ENCODE results near the gene MTMR12. TPM values are rescaled to one million over a fixed set of nuclear protein-coding genes. Genes with fewer than 3 reads are reported as not detected.
"Not testable (repeated sequence)": the region's sequence is repeated elsewhere in the genome, so short reads cannot be mapped to it uniquely, and the experiment has no call there.

Gene MTMR12
- total RNA-seq, 1 experiment from 2014 or later, result 44.5 TPM

- 0 out of 2 replicates have a peak, but pooled peaks cover 4% of the 10 kb centered on the region for H3K79me2 ChIP-seq (ENCODE audit: low read depth)
- no peak for DNase-seq
- H3K27ac ChIP-seq, result no peak overlapping the region
- peaks cover 12% of the 10 kb centered on the region for H3K4me1 ChIP-seq (replicated peaks; ENCODE audit: insufficient read depth)
- no peak overlapping the region for H2AFZ ChIP-seq
- no peaks in the 10 kb centered on the region for H3F3A ChIP-seq (ENCODE audit: insufficient read depth, low read depth)
- H3K4me2 ChIP-seq, result no peak overlapping the region
- intact Hi-C loops (cut with micrococcal nuclease; ENCODE audit: unreplicated experiment), result no loop called here
- no peaks in the 10 kb centered on the region for H3K9me3 ChIP-seq (ENCODE audit: insufficient read depth, low read depth)
- H3K27me3 ChIP-seq (ENCODE audit: insufficient read depth, low read depth), result no peaks in the 10 kb centered on the region
- TF ChIP-seq EZH2 (IDR thresholded peaks at IDR 0.05; ENCODE audit: low read depth), result no peak
- TF ChIP-seq, protein P1, sequence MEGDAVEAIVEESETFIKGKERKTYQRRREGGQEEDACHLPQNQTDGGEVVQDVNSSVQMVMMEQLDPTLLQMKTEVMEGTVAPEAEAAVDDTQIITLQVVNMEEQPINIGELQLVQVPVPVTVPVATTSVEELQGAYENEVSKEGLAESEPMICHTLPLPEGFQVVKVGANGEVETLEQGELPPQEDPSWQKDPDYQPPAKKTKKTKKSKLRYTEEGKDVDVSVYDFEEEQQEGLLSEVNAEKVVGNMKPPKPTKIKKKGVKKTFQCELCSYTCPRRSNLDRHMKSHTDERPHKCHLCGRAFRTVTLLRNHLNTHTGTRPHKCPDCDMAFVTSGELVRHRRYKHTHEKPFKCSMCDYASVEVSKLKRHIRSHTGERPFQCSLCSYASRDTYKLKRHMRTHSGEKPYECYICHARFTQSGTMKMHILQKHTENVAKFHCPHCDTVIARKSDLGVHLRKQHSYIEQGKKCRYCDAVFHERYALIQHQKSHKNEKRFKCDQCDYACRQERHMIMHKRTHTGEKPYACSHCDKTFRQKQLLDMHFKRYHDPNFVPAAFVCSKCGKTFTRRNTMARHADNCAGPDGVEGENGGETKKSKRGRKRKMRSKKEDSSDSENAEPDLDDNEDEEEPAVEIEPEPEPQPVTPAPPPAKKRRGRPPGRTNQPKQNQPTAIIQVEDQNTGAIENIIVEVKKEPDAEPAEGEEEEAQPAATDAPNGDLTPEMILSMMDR (conservative IDR thresholded peaks at IDR 0.05), result no peak
- no peaks in the 10 kb centered on the region for H3K9me2 ChIP-seq (ENCODE audit: insufficient read depth)
- ChIA-PET CTCF (no interaction called here), POLR2A (ENCODE audit: unreplicated experiment) (no interaction called here)
- no TSS peak for BruUV-seq (replicated peaks)
- H3K4me3 ChIP-seq, result no peak overlapping the region
- no peaks in the 10 kb centered on the region for H3K36me3 ChIP-seq (ENCODE audit: low read depth)
- no peaks in the 10 kb centered on the region; the same call in 1 of the 2 replicates for H4K20me1 ChIP-seq (ENCODE audit: insufficient read depth)
Measured at GRCh38 chr5:32282633-32283032, 30.1 kb downstream of the MTMR12 start.

DNA sequence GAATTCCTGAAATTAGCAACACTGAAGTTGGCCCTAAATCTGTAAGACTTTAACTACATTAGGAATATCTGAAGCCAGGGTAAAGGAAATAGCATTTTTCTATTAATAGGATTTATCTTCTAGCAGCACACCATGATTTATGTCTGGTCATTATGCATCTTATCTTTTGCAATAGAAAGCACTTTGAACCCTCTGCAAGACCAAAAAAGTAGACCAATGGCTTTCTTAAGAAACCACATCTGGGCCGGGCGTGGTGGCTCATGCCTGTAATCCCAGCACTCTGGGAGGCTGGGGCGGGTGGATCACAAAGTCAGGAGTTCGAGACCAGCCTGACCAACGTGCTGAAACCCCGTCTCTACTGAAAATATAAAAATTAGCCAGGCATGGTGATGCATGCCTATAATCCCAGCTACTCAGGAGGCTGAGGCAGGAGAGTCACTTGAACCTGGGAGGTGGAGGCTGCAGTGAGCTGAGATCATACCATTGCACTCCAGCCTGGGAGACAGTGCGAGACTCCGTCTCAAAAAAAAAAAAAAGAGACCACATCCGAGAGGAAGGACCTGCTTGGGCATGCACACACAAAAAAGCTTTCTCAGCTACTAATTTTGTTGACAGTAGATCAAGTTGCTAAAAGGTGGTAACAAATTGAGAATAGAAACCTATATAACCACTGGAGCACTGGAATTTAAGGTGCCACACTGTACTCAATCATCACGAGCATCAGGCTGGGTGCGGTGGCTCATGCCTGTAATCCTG lies 31.2 kb downstream of the MTMR12 start:
- POLR2A ChIA-PET (ENCODE audit: unreplicated experiment), result interaction anchor here (0.6 kb wide), 1 partner anchor 165 kb away, joined by 8 read pairs; no protein-coding TSS in a partner anchor
- DNase-seq; H3K27me3 ChIP-seq (ENCODE audit: insufficient read depth, low read depth); H4K20me1 ChIP-seq (ENCODE audit: insufficient read depth); H3K79me2 ChIP-seq (ENCODE audit: low read depth); H3K36me3 ChIP-seq (ENCODE audit: low read depth); BruUV-seq (replicated peaks); H3K4me3 ChIP-seq; H3K4me2 ChIP-seq; intact Hi-C loops (cut with micrococcal nuclease; ENCODE audit: unreplicated experiment); CTCF ChIA-PET; H3K27ac ChIP-seq; H2AFZ ChIP-seq; H3K9me2 ChIP-seq (ENCODE audit: insufficient read depth); H3F3A ChIP-seq (ENCODE audit: insufficient read depth, low read depth); H3K9me3 ChIP-seq (ENCODE audit: insufficient read depth, low read depth): not testable (repeated sequence)
- H3K4me1 ChIP-seq (replicated peaks; ENCODE audit: insufficient read depth), result peaks cover 12% of the 10 kb centered on the region

DNA sequence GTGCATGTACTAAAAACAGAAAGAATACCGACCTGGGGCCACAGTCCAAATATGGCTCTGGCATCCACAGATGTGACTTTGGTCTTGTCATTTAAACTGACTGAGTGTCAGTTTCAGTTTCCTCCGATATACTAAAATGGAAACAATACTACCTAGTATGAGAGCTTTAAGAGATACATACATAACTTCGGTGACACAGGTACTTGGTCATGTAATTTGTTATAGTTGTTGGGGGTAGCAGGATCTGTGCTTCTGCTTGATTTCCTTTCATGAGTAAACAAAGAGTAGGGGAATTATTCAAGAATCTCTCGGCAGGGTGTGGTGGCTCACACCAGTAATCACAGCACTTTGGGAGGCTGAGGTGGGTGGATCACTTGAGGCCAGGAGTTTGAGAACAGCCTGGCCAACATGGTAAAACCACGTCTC lies 32.1 kb downstream of the MTMR12 start:
- no peak overlapping the region for H2AFZ ChIP-seq

More for the DNA sequence above, 32.1 kb downstream of the MTMR12 start:
- Histone ChIP-seq H3K27ac (no peak overlapping the region), H3K9me3 (ENCODE audit: insufficient read depth, low read depth) (no peaks in the 10 kb centered on the region), H3F3A (ENCODE audit: insufficient read depth, low read depth) (no peaks in the 10 kb centered on the region), H3K4me1 (replicated peaks; ENCODE audit: insufficient read depth) (peaks cover 12% of the 10 kb centered on the region), H3K4me3 (no peak overlapping the region), H3K4me2 (no peak overlapping the region), H3K36me3 (ENCODE audit: low read depth) (no peaks in the 10 kb centered on the region), H3K79me2 (ENCODE audit: low read depth) (0 out of 2 replicates have a peak, but pooled peaks cover 2% of the 10 kb centered on the region), H3K27me3 (ENCODE audit: insufficient read depth, low read depth) (no peaks in the 10 kb centered on the region), H4K20me1 (ENCODE audit: insufficient read depth) (no peaks in the 10 kb centered on the region; the same call in 1 of the 2 replicates), H3K9me2 (ENCODE audit: insufficient read depth) (no peaks in the 10 kb centered on the region)
- TF ChIP-seq, protein P1 (conservative IDR thresholded peaks at IDR 0.05), result no peak
- TF ChIP-seq EZH2 (IDR thresholded peaks at IDR 0.05; ENCODE audit: low read depth), result no peak
- POLR2A ChIA-PET (ENCODE audit: unreplicated experiment), result no interaction called here
- intact Hi-C loops (cut with micrococcal nuclease; ENCODE audit: unreplicated experiment), result no loop called here
- CTCF ChIA-PET, result no interaction called here
- DNase-seq, result no peak
- BruUV-seq (replicated peaks), result no TSS peak
